Measurements from ENCODE around the gene HOXA9.

DNA sequence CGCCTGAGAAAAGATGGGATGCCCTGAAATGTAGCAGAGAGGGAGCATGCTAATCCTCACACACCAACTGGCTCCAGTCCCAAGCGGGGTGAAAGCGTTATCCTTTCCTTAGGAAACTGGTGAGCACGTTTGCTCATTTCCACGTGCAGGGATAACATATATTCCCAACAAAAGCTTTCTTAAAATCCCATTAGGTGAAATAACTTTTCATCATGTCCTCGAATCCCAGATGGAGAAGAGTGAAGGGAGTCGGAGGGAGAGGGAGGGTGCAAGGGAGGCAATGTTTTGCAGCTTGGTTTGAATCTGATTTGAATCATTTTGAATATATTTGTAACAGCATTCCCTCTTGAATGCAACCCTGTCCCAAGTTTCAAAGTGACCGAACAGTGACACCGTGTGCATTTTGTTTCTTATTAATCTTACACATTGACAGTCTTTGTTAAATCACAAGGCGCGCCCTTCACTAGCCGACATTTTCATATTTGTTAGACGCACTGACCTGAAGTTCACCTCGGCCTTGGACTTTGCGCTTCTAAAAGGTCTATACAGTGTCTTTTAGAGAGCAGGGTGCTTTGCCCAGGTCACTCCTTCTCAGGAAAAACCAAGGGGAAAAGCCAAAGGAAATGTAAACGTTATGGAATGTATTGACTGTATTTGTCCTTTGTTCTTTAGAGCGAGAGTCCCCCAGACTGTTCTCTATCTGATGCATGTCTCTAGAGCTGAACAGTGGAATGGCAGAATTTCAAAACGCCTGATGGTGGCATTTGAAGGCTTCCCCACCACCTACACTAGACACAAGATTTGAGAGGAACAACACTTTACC, 31.7 kb downstream of the HOXA9 start:
- TF ChIP-seq CTCF (IDR thresholded peaks at IDR 0.05; ENCODE audit: poor library complexity) (no peak), EZH2 (IDR thresholded peaks at IDR 0.05; ENCODE audit: borderline replicate concordance) (peak; percentile 31)

Data from hepatocyte (in vitro differentiated cells).